Trophoblast cell (in vitro differentiated cells and primary cell): Measurements from ENCODE around the gene XYLT1.

ENCODE experiments used
- DNase-seq, 2 donors: peaks; one replicate each; pipeline ENCODE4 v3.0.0-alpha.2; 2016
- H2AFZ ChIP-seq: 2 replicates; pipeline ENCODE4 v1.6.1; 2013; ENCODE audit warnings: low read length, moderate library complexity, mild to moderate bottlenecking; ENCODE audit not compliant: insufficient read depth, poor library complexity
- H2AK5ac ChIP-seq: 2 replicates; pipeline ENCODE4 v1.6.1; 2013; ENCODE audit warnings: mild to moderate bottlenecking, low read length
- H2BK120ac ChIP-seq: 2 replicates; pipeline ENCODE4 v1.6.1; 2013; ENCODE audit warnings: low read length, mild to moderate bottlenecking, moderate library complexity; ENCODE audit not compliant: insufficient read depth, poor library complexity
- H2BK12ac ChIP-seq: 2 replicates; pipeline ENCODE4 v1.6.1; 2013; ENCODE audit warnings: mild to moderate bottlenecking, low read length, moderate library complexity
- H2BK5ac ChIP-seq: 2 replicates; pipeline ENCODE4 v1.6.1; 2013; ENCODE audit warnings: low read length, low read depth, moderate library complexity, mild to moderate bottlenecking; ENCODE audit not compliant: poor library complexity
- H3K14ac ChIP-seq: 2 replicates; pipeline ENCODE4 v1.6.1; 2013; ENCODE audit warnings: mild to moderate bottlenecking, low read length
- H3K18ac ChIP-seq: 2 replicates; pipeline ENCODE4 v1.6.1; 2013; ENCODE audit warnings: mild to moderate bottlenecking, low read length
- H3K23ac ChIP-seq: 2 replicates; pipeline ENCODE4 v1.6.1; 2013; ENCODE audit warnings: low read length
- H3K27ac ChIP-seq: 2 replicates; pipeline ENCODE4 v1.5.1; 2013; ENCODE audit warnings: low read depth, mild to moderate bottlenecking, inconsistent platforms, low read length, moderate library complexity
- H3K27me3 ChIP-seq: 2 replicates; pipeline ENCODE4 v1.6.1; 2013; ENCODE audit warnings: inconsistent platforms, mild to moderate bottlenecking, low read length, moderate library complexity; ENCODE audit not compliant: insufficient read depth
- H3K36me3 ChIP-seq, 2 experiments: 1 replicate in 1 of 2; 2 replicates in 1 of 2; pipeline ENCODE4 v1.6.1; 2013; ENCODE audit warnings: low read length in 2 of 2, mild to moderate bottlenecking in 2 of 2, moderate library complexity in 1 of 2; ENCODE audit not compliant: insufficient read depth in 2 of 2, control insufficient read depth in 1 of 2
- H3K4ac ChIP-seq: 2 replicates; pipeline ENCODE4 v1.6.1; 2013; ENCODE audit warnings: low read depth, mild to moderate bottlenecking, low read length, moderate library complexity
- H3K4me1 ChIP-seq, 2 experiments: 1 replicate in 1 of 2; 2 replicates in 1 of 2; pipeline ENCODE4 v1.6.1; 2013; ENCODE audit warnings: low read length in 2 of 2, mild to moderate bottlenecking in 2 of 2, moderate library complexity in 1 of 2; ENCODE audit not compliant: insufficient read depth in 2 of 2, control insufficient read depth in 1 of 2
- H3K4me2 ChIP-seq: 2 replicates; pipeline ENCODE4 v1.6.1; 2013; ENCODE audit warnings: inconsistent platforms, mild to moderate bottlenecking, low read length, moderate library complexity
- H3K4me3 ChIP-seq: 2 replicates; pipeline ENCODE4 v1.5.1; 2013; ENCODE audit warnings: mild to moderate bottlenecking, low read depth, low read length, inconsistent platforms
- H3K79me1 ChIP-seq: one replicate; pipeline ENCODE4 v1.6.1; 2013; ENCODE audit warnings: low read length
- H3K79me2 ChIP-seq: 2 replicates; pipeline ENCODE4 v1.6.1; 2013; ENCODE audit warnings: low read length, mild to moderate bottlenecking; ENCODE audit not compliant: control insufficient read depth, insufficient read depth, poor library complexity
- H3K9ac ChIP-seq: 2 replicates; pipeline ENCODE4 v1.6.1; 2013; ENCODE audit warnings: mild to moderate bottlenecking, low read length
- H3K9me3 ChIP-seq: 2 replicates; pipeline ENCODE4 v1.6.1; 2013; ENCODE audit warnings: low read depth, mild to moderate bottlenecking, control low read depth, inconsistent platforms, low read length; ENCODE audit not compliant: insufficient read depth
- H4K12ac ChIP-seq: 2 replicates; pipeline ENCODE4 v1.6.1; 2013; ENCODE audit warnings: low read depth, mild to moderate bottlenecking, low read length, moderate library complexity
- H4K8ac ChIP-seq: 2 replicates; pipeline ENCODE4 v1.6.1; 2013; ENCODE audit warnings: low read depth, mild to moderate bottlenecking, low read length, moderate library complexity
- H4K91ac ChIP-seq: one replicate; pipeline ENCODE4 v1.6.1; 2013; ENCODE audit warnings: low read depth, mild to moderate bottlenecking, low read length, moderate library complexity
- WGBS: extraction: QIAGEN DNeasy Blood & Tissue Kit; methylation state at CpG from one replicate; pipeline ENCODE4 v1.1.7; 2013; ENCODE audit warnings: missing lambda C conversion rate; ENCODE audit not compliant: insufficient read length, insufficient coverage; ENCODE audit errors: extremely low coverage; 5-methylcytosine and 5-hydroxymethylcytosine counted together

XYLT1 gene

GRCh38 chr16:17432901-17433576, 37.7 kb downstream of the XYLT1 start:
- Histone ChIP-seq H3K36me3 (no peaks in the 10 kb centered on the region), H3K27ac (no peak overlapping the region), H3K4me2 (no peak overlapping the region), H3K18ac (no peak overlapping the region), H2BK5ac (no peak overlapping the region), H3K9me3 (no peaks in the 10 kb centered on the region), H4K8ac (no peak overlapping the region), H3K23ac (no peak overlapping the region), H2BK12ac (no peak overlapping the region), H3K9ac (no peak overlapping the region), H3K79me2 (no peaks in the 10 kb centered on the region), H3K79me1 (no peaks in the 10 kb centered on the region), H2BK120ac (no peak overlapping the region), H4K91ac (no peak overlapping the region), H3K4me3 (no peak overlapping the region), H3K4ac (no peak overlapping the region), H2AK5ac (no peak overlapping the region), H2AFZ (no peak overlapping the region), H3K14ac (no peak overlapping the region), H3K4me1 (no peaks in the 10 kb centered on the region), H3K27me3 (no peaks in the 10 kb centered on the region), H4K12ac (no peak overlapping the region)
- no CpG with 5 or more reads among the region's 12 CpGs for WGBS
- DNase-seq: no peak

GRCh38 chr16:17431968-17432625, 38.7 kb downstream of the XYLT1 start:
- Histone ChIP-seq H2BK12ac (no peak overlapping the region), H4K91ac (no peak overlapping the region), H2AK5ac (no peak overlapping the region), H2BK120ac (no peak overlapping the region), H3K27me3 (no peaks in the 10 kb centered on the region), H3K9ac (no peak overlapping the region), H2BK5ac (no peak overlapping the region), H3K27ac (no peak overlapping the region), H3K18ac (no peak overlapping the region), H4K8ac (no peak overlapping the region), H3K4me2 (no peak overlapping the region), H3K14ac (no peak overlapping the region), H3K23ac (no peak overlapping the region), H3K4ac (no peak overlapping the region), H4K12ac (no peak overlapping the region), H3K4me1 (no peaks in the 10 kb centered on the region), H3K36me3 (no peaks in the 10 kb centered on the region), H2AFZ (no peak overlapping the region), H3K4me3 (no peak overlapping the region), H3K79me1 (no peaks in the 10 kb centered on the region), H3K9me3 (no peaks in the 10 kb centered on the region), H3K79me2 (no peaks in the 10 kb centered on the region)
- DNase-seq: no peak
- no CpG with 5 or more reads among the region's 8 CpGs for WGBS

GRCh38 chr16:17431012-17431411, 39.7 kb downstream of the XYLT1 start:
- no peak overlapping the region for H2AK5ac ChIP-seq
- no peaks in the 10 kb centered on the region for H3K4me1 ChIP-seq
- no peak overlapping the region for H3K9ac ChIP-seq
- DNase-seq: no peak
- no peaks in the 10 kb centered on the region for H3K36me3 ChIP-seq
- no peak overlapping the region for H3K27ac ChIP-seq
- no peak overlapping the region for H2BK120ac ChIP-seq
- no CpG with 5 or more reads among the region's 8 CpGs for WGBS
- H3K4me3 ChIP-seq: no peak overlapping the region
- H3K18ac ChIP-seq: no peak overlapping the region
- no peak overlapping the region for H2BK5ac ChIP-seq
- H3K14ac ChIP-seq: no peak overlapping the region
- H4K12ac ChIP-seq: no peak overlapping the region
- no peaks in the 10 kb centered on the region for H3K27me3 ChIP-seq
- H2AFZ ChIP-seq: no peak overlapping the region
- no peaks in the 10 kb centered on the region for H3K79me2 ChIP-seq
- no peak overlapping the region for H2BK12ac ChIP-seq
- H3K4me2 ChIP-seq: no peak overlapping the region
- no peak overlapping the region for H3K4ac ChIP-seq
- no peak overlapping the region for H4K91ac ChIP-seq
- no peak overlapping the region for H3K23ac ChIP-seq
- no peak overlapping the region for H4K8ac ChIP-seq
- H3K79me1 ChIP-seq: no peaks in the 10 kb centered on the region
- H3K9me3 ChIP-seq: no peaks in the 10 kb centered on the region

- DNase-seq: no peak
- Histone ChIP-seq H2AFZ (no peak overlapping the region), H3K4me2 (no peak overlapping the region), H3K36me3 (no peaks in the 10 kb centered on the region), H3K14ac (no peak overlapping the region), H4K12ac (no peak overlapping the region), H3K27me3 (no peaks in the 10 kb centered on the region), H4K8ac (no peak overlapping the region), H3K9me3 (no peaks in the 10 kb centered on the region), H3K9ac (no peak overlapping the region), H2BK120ac (no peak overlapping the region), H2BK12ac (no peak overlapping the region), H3K27ac (no peak overlapping the region), H2AK5ac (no peak overlapping the region), H3K23ac (no peak overlapping the region), H2BK5ac (no peak overlapping the region), H3K4me1 (peaks cover 0 to under 1% of the 10 kb centered on the region in 2 experiments), H3K18ac (no peak overlapping the region), H3K4ac (no peak overlapping the region), H3K4me3 (no peak overlapping the region), H3K79me1 (no peaks in the 10 kb centered on the region), H3K79me2 (no peaks in the 10 kb centered on the region), H4K91ac (no peak overlapping the region)
- no CpG with 5 or more reads among the region's 2 CpGs for WGBS
Measured at GRCh38 chr16:17426451-17426850, 44.3 kb downstream of the XYLT1 start.
